Loucy (cell line): ENCODE data around the gene XCL1.
"Not testable (repeated sequence)": the region's sequence is repeated elsewhere in the genome, so short reads cannot be mapped to it uniquely, and the experiment has no call there.

Source experiments
- EZH2phosphoT487 ChIP-seq: fragments of 200-600 bp; IDR thresholded peaks from 2 replicates; pipeline ENCODE4 v1.6.1; 2018; ENCODE audit warnings: antibody characterized with exemption, mild to moderate bottlenecking, moderate library complexity, borderline replicate concordance
- TF ChIP-seq, protein P1 (sequence below): fragments of 200-600 bp; sonication (generic); conservative IDR thresholded peaks from 2 replicates; pipeline ENCODE4 v1.5.1; 2014; ENCODE audit warnings: mild to moderate bottlenecking, antibody characterized with exemption, low read length

DNA sequence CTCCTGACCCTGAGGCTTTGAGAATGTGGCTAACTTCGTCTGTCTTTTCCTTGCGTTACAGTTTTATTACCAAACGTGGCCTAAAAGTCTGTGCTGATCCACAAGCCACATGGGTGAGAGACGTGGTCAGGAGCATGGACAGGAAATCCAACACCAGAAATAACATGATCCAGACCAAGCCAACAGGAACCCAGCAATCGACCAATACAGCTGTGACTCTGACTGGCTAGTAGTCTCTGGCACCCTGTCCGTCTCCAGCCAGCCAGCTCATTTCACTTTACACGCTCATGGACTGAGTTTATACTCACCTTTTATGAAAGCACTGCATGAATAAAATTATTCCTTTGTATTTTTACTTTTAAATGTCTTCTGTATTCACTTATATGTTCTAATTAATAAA, 4.6 kb downstream of the XCL1 start:
- TF ChIP-seq, protein P1, sequence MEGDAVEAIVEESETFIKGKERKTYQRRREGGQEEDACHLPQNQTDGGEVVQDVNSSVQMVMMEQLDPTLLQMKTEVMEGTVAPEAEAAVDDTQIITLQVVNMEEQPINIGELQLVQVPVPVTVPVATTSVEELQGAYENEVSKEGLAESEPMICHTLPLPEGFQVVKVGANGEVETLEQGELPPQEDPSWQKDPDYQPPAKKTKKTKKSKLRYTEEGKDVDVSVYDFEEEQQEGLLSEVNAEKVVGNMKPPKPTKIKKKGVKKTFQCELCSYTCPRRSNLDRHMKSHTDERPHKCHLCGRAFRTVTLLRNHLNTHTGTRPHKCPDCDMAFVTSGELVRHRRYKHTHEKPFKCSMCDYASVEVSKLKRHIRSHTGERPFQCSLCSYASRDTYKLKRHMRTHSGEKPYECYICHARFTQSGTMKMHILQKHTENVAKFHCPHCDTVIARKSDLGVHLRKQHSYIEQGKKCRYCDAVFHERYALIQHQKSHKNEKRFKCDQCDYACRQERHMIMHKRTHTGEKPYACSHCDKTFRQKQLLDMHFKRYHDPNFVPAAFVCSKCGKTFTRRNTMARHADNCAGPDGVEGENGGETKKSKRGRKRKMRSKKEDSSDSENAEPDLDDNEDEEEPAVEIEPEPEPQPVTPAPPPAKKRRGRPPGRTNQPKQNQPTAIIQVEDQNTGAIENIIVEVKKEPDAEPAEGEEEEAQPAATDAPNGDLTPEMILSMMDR = not testable (repeated sequence)
- not testable (repeated sequence) for TF ChIP-seq EZH2phosphoT487
